Uterus (tissue), 2 donors: ENCODE measurements around the gene AUTS2.

Experiments
- CTCF ChIP-seq, 4 experiments: fragments of 200-600 bp in 2 of 4; fragments of 450-650 bp in 2 of 4; sonication (generic) in 2 of 4; IDR thresholded peaks; one replicate each; pipeline ENCODE4 v1.5.1; 2016 to 2019; ENCODE audit warnings: antibody characterized with exemption in 4 of 4, mild to moderate bottlenecking in 2 of 4, moderate library complexity in 1 of 4
- POLR2A ChIP-seq, 2 donors: fragments of 450-650 bp; IDR thresholded peaks; one replicate each; pipeline ENCODE4 v1.6.1; 2016; ENCODE audit warnings: antibody characterized with exemption in 2 of 2, mild to moderate bottlenecking in 1 of 2, moderate library complexity in 1 of 2

- TF ChIP-seq CTCF (IDR thresholded peaks at IDR 0.05) (no peak), POLR2A (IDR thresholded peaks at IDR 0.05) (no peak)
Observed at GRCh38 chr7:70495033-70495376, 896.7 kb downstream of the AUTS2 start.
